Rectal smooth muscle tissue (tissue), 1 donor: Measurements from ENCODE around the gene CEP104.
A peak's percentile ranks its signal among the peaks of the same experiment; 100 is the strongest.

Experiments used
- H3K27ac ChIP-seq: one replicate; pipeline ENCODE4 v1.7.0; 2013; ENCODE audit warnings: low read depth, low read length, inconsistent platforms
- H3K27me3 ChIP-seq: one replicate; pipeline ENCODE4 v1.7.0; 2013; ENCODE audit warnings: low read length; ENCODE audit not compliant: control insufficient read depth, insufficient read depth
- H3K36me3 ChIP-seq: one replicate; pipeline ENCODE4 v1.7.0; 2013; ENCODE audit warnings: low read length; ENCODE audit not compliant: control insufficient read depth, insufficient read depth
- H3K4me1 ChIP-seq: one replicate; pipeline ENCODE4 v1.7.0; 2013; ENCODE audit warnings: low read length; ENCODE audit not compliant: control insufficient read depth, insufficient read depth
- H3K4me3 ChIP-seq: one replicate; pipeline ENCODE4 v1.7.0; 2013; ENCODE audit warnings: low read length
- H3K9ac ChIP-seq: one replicate; pipeline ENCODE4 v1.7.0; 2013; ENCODE audit warnings: low read length

The CEP104 gene

GRCh38 chr1:3856923-3857790, at the start of gene CEP104, which contains the start of gene DFFB:
CEP104 (minus strand) TSS chr1:3857211; CDS start chr1:3852407, 4,804 bp downstream.
DFFB (plus strand) TSS chr1:3857476; CDS start chr1:3857604, 128 bp downstream.
- Histone ChIP-seq H3K36me3 (no peaks in the 10 kb centered on the region), H3K27ac (peak within 1 kb of the TSS; percentile 79), H3K4me1 (peaks cover 11% of the 10 kb centered on the region), H3K4me3 (peak within 1 kb of the TSS; percentile 88), H3K9ac (peak within 1 kb of the TSS; percentile 66), H3K27me3 (no peaks in the 10 kb centered on the region)

- no peak overlapping the region for H3K4me3 ChIP-seq
- no peak overlapping the region for H3K9ac ChIP-seq
- H3K4me1 ChIP-seq = no peaks in the 10 kb centered on the region
- no peaks in the 10 kb centered on the region for H3K36me3 ChIP-seq
- no peak overlapping the region for H3K27ac ChIP-seq
- H3K27me3 ChIP-seq = peaks cover 9% of the 10 kb centered on the region
These were observed 49.6 kb upstream of the CEP104 start for GRCh38 chr1:3906672-3907020.

- Histone ChIP-seq H3K27me3 (peaks cover 9% of the 10 kb centered on the region), H3K4me1 (no peaks in the 10 kb centered on the region), H3K9ac (no peak overlapping the region), H3K36me3 (no peaks in the 10 kb centered on the region), H3K27ac (no peak overlapping the region), H3K4me3 (no peak overlapping the region)
These were observed 49.1 kb upstream of the CEP104 start for GRCh38 chr1:3905953-3906671.

- Histone ChIP-seq H3K27ac (no peak overlapping the region), H3K9ac (no peak overlapping the region), H3K36me3 (no peaks in the 10 kb centered on the region), H3K27me3 (peaks cover 2% of the 10 kb centered on the region), H3K4me1 (no peaks in the 10 kb centered on the region), H3K4me3 (no peak overlapping the region)
These were observed 48.4 kb upstream of the CEP104 start for GRCh38 chr1:3905266-3905952.

- Histone ChIP-seq H3K9ac (no peak overlapping the region), H3K27ac (no peak overlapping the region), H3K27me3 (no peaks in the 10 kb centered on the region), H3K4me1 (no peaks in the 10 kb centered on the region), H3K4me3 (no peak overlapping the region), H3K36me3 (no peaks in the 10 kb centered on the region)
These were observed 47.8 kb upstream of the CEP104 start for GRCh38 chr1:3904843-3905185.

GRCh38 chr1:3904006-3904842, 47.2 kb upstream of the CEP104 start:
- Histone ChIP-seq H3K4me1 (no peaks in the 10 kb centered on the region), H3K4me3 (no peak overlapping the region), H3K36me3 (no peaks in the 10 kb centered on the region), H3K27ac (no peak overlapping the region), H3K27me3 (no peaks in the 10 kb centered on the region), H3K9ac (no peak overlapping the region)

- Histone ChIP-seq H3K4me1 (no peaks in the 10 kb centered on the region), H3K36me3 (no peaks in the 10 kb centered on the region), H3K9ac (no peak overlapping the region), H3K4me3 (no peak overlapping the region), H3K27ac (no peak overlapping the region), H3K27me3 (no peaks in the 10 kb centered on the region)
These were observed 46.4 kb upstream of the CEP104 start for GRCh38 chr1:3903141-3904005.

GRCh38 chr1:3902571-3903091, 45.6 kb upstream of the CEP104 start:
- no peak overlapping the region for H3K9ac ChIP-seq
- H3K36me3 ChIP-seq = no peaks in the 10 kb centered on the region
- no peak overlapping the region for H3K4me3 ChIP-seq
- H3K27ac ChIP-seq = no peak overlapping the region
- H3K4me1 ChIP-seq = no peaks in the 10 kb centered on the region
- no peaks in the 10 kb centered on the region for H3K27me3 ChIP-seq

GRCh38 chr1:3902111-3902511, 45.1 kb upstream of the CEP104 start:
- Histone ChIP-seq H3K9ac (no peak overlapping the region), H3K27ac (no peak overlapping the region), H3K4me3 (no peak overlapping the region), H3K4me1 (no peaks in the 10 kb centered on the region), H3K36me3 (no peaks in the 10 kb centered on the region), H3K27me3 (no peaks in the 10 kb centered on the region)

GRCh38 chr1:3900969-3901529, 44.0 kb upstream of the CEP104 start:
- peak overlapping the region; percentile 74 for H3K9ac ChIP-seq
- no peaks in the 10 kb centered on the region for H3K27me3 ChIP-seq
- H3K4me3 ChIP-seq = peak overlapping the region; percentile 95
- H3K4me1 ChIP-seq = no peaks in the 10 kb centered on the region
- no peaks in the 10 kb centered on the region for H3K36me3 ChIP-seq
- H3K27ac ChIP-seq = peak overlapping the region; percentile 96
